Keratinocyte (primary cell): Measurements from ENCODE around the gene RNF175.

Experiments
- EZH2 ChIP-seq: IDR thresholded peaks from one replicate; pipeline ENCODE4 v1.6.1; 2012; ENCODE audit warnings: inconsistent platforms, mild to moderate bottlenecking, low read length, moderate library complexity
- TF ChIP-seq, protein P1 (sequence below), 3 experiments: IDR thresholded peaks in 1 of 3; conservative IDR thresholded peaks in 1 of 3; optimal IDR thresholded peaks in 1 of 3; 2 replicates in 2 of 3; 3 replicates in 1 of 3; pipeline versions ENCODE3 to v1.5.1; 2011; ENCODE audit warnings: low read length in 3 of 3, mild to moderate bottlenecking in 3 of 3, moderate library complexity in 2 of 3, control low read depth in 1 of 3, inconsistent platforms in 1 of 3; ENCODE audit not compliant: insufficient read depth in 2 of 3; ENCODE audit errors: extremely low read depth in 1 of 3

- TF ChIP-seq, protein P1, sequence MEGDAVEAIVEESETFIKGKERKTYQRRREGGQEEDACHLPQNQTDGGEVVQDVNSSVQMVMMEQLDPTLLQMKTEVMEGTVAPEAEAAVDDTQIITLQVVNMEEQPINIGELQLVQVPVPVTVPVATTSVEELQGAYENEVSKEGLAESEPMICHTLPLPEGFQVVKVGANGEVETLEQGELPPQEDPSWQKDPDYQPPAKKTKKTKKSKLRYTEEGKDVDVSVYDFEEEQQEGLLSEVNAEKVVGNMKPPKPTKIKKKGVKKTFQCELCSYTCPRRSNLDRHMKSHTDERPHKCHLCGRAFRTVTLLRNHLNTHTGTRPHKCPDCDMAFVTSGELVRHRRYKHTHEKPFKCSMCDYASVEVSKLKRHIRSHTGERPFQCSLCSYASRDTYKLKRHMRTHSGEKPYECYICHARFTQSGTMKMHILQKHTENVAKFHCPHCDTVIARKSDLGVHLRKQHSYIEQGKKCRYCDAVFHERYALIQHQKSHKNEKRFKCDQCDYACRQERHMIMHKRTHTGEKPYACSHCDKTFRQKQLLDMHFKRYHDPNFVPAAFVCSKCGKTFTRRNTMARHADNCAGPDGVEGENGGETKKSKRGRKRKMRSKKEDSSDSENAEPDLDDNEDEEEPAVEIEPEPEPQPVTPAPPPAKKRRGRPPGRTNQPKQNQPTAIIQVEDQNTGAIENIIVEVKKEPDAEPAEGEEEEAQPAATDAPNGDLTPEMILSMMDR (optimal IDR thresholded peaks at IDR 0.05 in 1 of 3, IDR thresholded peaks at IDR 0.05 in 1 of 3, conservative IDR thresholded peaks at IDR 0.05 in 1 of 3; ENCODE audit: extremely low read depth in 1 of 3, insufficient read depth in 2 of 3, low read length in 3 of 3): no peak
- TF ChIP-seq EZH2: no peak
Observed at GRCh38 chr4:153778383-153778782, 18.6 kb upstream of the RNF175 start.
